Erythroblast (primary cell): ENCODE data around the gene RNF6.

Experiments used
- GATA1 ChIP-seq: IDR thresholded peaks from 2 replicates; pipeline ENCODE4 v1.6.1; 2011; ENCODE audit warnings: low read depth, mild to moderate bottlenecking, control low read depth, low read length, moderate library complexity
- POLR2A ChIP-seq: IDR thresholded peaks from 2 replicates; pipeline ENCODE4 v1.6.1; 2011; ENCODE audit warnings: mild to moderate bottlenecking, low read length

DNA sequence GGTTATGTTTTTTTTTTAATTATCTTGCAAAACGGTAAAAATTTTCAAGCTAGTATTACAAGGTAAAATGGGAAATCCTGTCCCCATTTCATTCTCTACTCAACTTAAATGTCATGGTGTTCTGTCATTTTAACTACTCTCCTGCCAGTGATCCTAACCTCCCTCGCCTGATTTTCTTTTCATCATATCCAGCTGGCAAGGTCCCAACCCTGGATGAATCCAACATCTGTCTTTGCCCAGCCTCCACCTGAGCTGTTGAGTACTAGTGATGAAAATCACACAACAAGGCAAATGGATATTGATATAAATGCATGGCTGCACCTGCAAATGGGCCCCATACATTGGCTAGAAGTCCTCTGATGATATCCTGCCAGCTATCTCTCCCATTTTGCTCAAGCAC is 24.9 kb upstream of the RNF6 start:
- TF ChIP-seq POLR2A = no peak
- TF ChIP-seq GATA1 = no peak
